ENCODE measurements around the gene ID3.

ID3 gene

DNA sequence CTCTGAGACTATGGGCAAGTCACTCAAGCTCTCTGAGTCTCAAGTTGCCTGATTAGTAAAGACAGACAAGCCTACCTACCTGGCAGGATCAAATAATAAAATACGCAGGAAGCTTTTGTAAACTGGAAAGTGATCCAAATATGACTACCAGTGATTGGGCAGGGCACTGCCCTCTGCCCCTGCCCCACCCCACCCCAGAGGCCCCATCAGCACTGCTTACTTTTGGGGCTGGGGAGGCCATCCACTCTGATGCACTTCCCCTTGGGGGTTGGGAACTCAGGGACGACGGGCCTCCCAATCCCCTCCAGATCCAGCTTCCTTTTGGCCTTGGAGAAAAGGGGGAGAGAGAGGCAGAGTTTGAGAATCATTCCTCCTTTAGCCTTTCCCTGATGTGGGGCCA, 35.1 kb downstream of the ID3 start:
- no peak overlapping the region for H3K4me3 ChIP-seq (ENCODE audit: low read depth, low read length)
- TF ChIP-seq, protein P1, sequence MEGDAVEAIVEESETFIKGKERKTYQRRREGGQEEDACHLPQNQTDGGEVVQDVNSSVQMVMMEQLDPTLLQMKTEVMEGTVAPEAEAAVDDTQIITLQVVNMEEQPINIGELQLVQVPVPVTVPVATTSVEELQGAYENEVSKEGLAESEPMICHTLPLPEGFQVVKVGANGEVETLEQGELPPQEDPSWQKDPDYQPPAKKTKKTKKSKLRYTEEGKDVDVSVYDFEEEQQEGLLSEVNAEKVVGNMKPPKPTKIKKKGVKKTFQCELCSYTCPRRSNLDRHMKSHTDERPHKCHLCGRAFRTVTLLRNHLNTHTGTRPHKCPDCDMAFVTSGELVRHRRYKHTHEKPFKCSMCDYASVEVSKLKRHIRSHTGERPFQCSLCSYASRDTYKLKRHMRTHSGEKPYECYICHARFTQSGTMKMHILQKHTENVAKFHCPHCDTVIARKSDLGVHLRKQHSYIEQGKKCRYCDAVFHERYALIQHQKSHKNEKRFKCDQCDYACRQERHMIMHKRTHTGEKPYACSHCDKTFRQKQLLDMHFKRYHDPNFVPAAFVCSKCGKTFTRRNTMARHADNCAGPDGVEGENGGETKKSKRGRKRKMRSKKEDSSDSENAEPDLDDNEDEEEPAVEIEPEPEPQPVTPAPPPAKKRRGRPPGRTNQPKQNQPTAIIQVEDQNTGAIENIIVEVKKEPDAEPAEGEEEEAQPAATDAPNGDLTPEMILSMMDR (IDR thresholded peaks at IDR 0.05; ENCODE audit: low read depth, low read length, missing control alignments): no peak
- DNase-seq (ENCODE audit: low read depth): no peak

DNA sequence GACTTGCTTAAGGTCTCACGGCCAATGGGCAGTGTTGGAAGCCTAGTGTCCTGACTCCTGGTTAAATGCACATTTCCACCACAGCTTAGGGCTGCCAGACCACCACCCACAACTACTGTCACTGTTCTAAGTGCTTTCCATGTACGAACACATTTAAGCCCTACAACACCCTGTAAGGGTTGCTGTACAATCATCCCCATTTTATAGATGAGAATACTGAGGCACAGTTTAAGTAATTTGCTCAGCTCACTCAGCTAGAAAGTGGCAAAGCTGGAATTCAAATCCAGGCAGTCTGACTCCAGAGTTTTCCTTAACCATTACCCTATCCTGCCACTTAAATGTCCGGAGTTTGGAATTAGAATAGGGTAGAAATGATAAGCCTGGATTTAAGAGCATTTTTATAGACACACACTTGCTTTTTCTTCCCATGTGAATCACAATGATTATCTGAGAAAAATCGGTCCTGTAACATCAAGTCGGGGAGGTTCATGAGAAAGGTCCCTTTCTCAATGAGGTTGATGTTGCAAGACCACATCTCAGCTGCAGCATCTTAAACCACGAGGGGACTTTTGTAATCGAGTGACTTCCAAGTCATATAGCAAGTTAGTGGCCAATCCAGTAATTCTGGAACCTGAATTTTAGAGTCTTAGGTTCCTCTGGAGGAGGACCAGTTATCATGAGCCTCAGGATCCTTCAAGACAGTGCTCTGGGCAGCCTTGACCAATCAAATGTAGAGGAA, 36.9 kb downstream of the ID3 start:
- TF ChIP-seq, protein P1 (IDR thresholded peaks at IDR 0.05; ENCODE audit: low read depth, low read length, missing control alignments): no peak
- no peak for DNase-seq (ENCODE audit: low read depth)
- H3K4me3 ChIP-seq (ENCODE audit: low read depth, low read length): no peak overlapping the region

DNA sequence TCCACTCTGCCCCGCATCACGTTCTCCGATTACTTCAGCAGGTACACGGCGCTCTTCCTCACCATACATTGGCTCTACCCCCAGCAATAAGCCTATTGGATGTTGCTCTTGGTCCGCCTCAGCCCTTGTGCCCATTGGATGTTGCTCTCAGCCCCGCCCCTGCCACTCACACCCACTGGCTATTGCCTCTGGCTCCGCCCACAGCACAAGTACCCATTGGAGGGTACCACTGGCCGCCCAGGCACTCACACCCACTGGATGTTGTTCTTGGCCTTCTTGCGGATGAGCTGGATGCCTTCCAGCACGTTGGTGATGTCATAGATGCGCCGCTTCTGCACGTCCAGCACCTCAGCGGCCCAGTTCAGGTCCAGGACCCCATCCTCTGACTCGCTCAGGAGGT, 37.7 kb downstream of the ID3 start:
- H3K4me3 ChIP-seq (ENCODE audit: low read depth, low read length): no peak overlapping the region
- TF ChIP-seq, protein P1 (IDR thresholded peaks at IDR 0.05; ENCODE audit: low read depth, low read length, missing control alignments): no peak
- DNase-seq (ENCODE audit: low read depth): no peak

DNA sequence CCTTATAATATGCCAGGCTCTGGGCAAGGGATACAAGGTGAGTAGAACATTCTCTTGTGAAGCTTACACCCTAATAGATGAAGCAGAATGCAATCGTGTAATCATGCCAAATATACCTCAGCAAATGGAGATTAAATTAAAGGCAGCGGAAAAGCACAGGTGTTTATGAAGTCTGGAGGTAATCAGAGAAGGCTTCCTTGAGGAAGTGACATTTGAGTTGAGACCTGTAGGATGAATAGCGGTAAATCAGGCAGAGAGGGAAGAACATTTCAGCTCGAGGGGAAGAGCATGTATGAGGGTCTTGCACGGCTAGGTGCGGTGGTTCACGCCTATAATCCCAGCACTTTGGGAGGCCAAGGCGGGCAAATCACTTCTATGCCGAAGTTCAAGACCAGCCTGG, 41.7 kb downstream of the ID3 start:
- DNase-seq (ENCODE audit: low read depth): no peak
- H3K4me3 ChIP-seq (ENCODE audit: low read depth, low read length): no peak overlapping the region
- TF ChIP-seq, protein P1 (IDR thresholded peaks at IDR 0.05; ENCODE audit: low read depth, low read length, missing control alignments): no peak

DNA sequence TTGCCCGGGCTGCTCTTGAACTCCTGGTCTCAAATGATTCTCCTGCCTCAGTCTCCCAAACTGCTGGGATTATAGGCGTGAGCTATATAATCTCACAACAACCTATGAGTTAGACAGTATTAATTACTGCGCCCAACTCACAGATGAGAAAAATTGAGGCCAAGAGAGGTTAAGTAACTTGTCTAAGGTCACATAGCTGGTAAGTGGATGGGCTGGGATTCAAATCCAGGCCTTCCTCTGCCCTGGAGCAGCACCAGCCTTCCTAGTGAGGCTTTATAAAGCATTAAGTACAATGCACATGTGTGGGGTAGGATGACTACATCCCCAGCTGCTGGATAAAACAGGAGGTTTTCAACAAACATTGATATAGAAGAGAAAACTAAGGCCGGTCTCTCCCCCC, 43.4 kb downstream of the ID3 start:
- DNase-seq (ENCODE audit: low read depth): no peak
- H3K4me3 ChIP-seq (ENCODE audit: low read depth, low read length): no peak overlapping the region
- TF ChIP-seq, protein P1 (IDR thresholded peaks at IDR 0.05; ENCODE audit: low read depth, low read length, missing control alignments): no peak

DNA sequence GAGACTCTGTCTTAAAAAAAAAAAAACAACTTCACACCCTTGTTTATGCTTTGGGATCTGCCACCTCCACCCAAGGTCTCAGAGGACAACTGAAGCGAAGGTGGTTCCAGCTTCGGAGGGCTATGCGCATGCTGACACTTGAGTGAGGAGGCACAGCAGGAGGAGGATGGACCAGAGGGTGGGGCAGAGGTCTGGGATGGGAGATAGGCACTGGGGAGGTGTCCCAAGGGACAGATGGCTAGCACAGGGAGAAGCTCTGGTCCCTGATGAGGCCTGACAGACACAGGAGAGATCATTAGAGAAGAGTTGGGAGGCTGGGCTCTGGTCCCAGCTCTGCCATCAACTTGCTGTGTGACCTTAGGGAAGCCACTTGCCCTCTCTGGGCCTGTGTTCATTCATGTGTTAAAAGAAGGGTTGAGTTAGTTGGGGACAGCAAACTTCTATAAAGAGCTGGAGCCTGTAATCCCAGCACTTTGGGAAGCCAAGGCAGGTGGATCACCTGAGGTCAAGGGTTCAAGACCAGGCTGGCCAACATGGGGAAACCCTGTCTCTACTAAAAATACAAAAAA, 45.1 kb downstream of the ID3 start:
- DNase-seq (ENCODE audit: low read depth): no peak
- H3K4me3 ChIP-seq (ENCODE audit: low read depth, low read length): no peak overlapping the region
- TF ChIP-seq, protein P1 (IDR thresholded peaks at IDR 0.05; ENCODE audit: low read depth, low read length, missing control alignments): no peak

DNA sequence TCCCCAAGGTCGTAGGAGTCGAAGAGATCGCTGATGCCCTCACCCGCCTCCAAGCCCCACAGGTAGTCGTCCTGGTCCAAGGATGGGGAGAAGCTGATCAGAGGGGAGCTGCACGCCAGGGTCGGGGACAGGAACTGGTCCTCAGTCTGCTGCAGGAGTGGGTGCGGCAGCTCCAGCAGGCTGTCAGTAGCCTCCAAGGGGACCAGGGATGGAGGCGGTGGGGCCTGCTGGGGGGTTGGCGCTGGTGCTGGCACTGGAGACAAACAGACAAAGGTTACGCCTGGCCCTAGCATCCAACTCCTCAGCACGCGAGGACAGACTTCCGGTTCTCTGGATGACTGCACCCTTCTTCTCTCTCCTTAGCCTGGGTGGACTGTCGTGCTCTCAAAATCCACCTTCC, 49.4 kb downstream of the ID3 start:
- DNase-seq (ENCODE audit: low read depth): no peak
- TF ChIP-seq, protein P1 (IDR thresholded peaks at IDR 0.05; ENCODE audit: low read depth, low read length, missing control alignments): no peak
- no peak overlapping the region for H3K4me3 ChIP-seq (ENCODE audit: low read depth, low read length)
